Activated naive CD4-positive, alpha-beta T cell treated with Interleukin-2 at 50 U/mL for 16 hours (primary cell): ENCODE measurements around the gene SKP1.

Source experiments
- DNase-seq: peaks from one replicate; pipeline ENCODE4 v3.0.0-alpha.2; 2020

SKP1 gene

GRCh38 chr5:134142052-134142451, 34.7 kb downstream of the SKP1 start:
- no peak for DNase-seq

DNA sequence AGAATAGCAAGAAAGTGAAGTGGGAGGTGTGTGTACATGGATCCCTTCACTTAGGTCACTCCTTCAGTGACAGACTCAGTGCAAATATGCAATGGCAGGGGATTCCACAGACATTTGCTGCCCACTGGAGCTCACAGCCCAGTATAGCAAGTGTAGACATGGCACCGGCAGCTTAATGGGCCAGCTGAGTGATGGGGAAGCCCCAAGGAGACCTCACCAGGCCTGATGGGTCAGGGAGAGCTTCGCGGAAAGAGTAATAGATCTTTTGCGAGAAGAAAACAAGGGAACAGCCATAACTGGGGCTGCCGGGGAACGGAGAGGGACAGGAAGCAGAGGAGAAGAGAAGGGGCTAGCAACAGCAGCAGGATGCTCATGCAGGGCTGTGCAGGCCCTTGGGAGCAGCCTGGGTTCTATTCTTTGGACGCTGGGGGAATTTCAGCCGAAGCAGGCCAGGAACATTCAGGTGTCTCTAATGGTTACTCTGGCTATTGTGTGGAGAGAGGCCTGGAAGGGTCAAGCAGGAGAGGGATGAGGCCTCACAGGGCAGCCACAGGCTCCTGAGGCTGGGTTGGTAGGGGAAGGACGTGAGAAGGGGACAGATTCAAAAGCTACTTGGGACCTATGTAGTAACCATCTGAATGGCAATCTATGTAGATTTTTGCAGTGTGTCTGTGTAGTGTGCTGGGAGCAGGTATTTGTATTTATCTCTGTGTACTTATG, 35.3 kb downstream of the SKP1 start:
- peak; percentile 27 for DNase-seq

- peak; percentile 70 for DNase-seq
Observed at GRCh38 chr5:134140530-134141201, 36.1 kb downstream of the SKP1 start.

GRCh38 chr5:134139891-134140469, 36.8 kb downstream of the SKP1 start:
- DNase-seq: peak; percentile 1

- DNase-seq: peak; percentile 1
Observed at GRCh38 chr5:134139377-134139851, 37.3 kb downstream of the SKP1 start.

GRCh38 chr5:134138416-134139376, 38.1 kb downstream of the SKP1 start:
- peak; percentile 78 for DNase-seq

- DNase-seq: peak; percentile 1
Observed at GRCh38 chr5:134136771-134137170, 40.0 kb downstream of the SKP1 start.

DNA sequence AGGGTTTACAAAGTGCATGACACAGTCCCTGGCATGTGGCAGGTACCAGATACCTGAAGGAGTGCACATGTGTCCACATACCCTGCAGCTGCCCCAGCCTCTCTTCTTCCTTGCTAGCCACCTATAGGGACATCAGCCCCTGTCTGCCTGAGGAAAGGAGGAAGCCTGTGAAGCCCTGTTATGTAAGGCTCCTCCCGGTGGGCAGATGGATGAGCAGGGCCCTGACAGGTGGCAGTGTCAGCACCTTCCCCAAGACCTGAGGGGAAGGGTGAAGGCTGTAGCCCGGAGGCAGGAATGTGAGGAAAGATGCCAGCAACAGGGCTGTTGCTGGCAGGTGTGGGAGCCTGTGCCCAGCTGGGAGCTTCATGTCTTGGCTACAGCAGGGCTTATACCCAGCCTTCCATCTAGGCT, 40.5 kb downstream of the SKP1 start:
- DNase-seq: peak; percentile 2

GRCh38 chr5:134135091-134135655, 41.6 kb downstream of the SKP1 start:
- peak; percentile 1 for DNase-seq

DNA sequence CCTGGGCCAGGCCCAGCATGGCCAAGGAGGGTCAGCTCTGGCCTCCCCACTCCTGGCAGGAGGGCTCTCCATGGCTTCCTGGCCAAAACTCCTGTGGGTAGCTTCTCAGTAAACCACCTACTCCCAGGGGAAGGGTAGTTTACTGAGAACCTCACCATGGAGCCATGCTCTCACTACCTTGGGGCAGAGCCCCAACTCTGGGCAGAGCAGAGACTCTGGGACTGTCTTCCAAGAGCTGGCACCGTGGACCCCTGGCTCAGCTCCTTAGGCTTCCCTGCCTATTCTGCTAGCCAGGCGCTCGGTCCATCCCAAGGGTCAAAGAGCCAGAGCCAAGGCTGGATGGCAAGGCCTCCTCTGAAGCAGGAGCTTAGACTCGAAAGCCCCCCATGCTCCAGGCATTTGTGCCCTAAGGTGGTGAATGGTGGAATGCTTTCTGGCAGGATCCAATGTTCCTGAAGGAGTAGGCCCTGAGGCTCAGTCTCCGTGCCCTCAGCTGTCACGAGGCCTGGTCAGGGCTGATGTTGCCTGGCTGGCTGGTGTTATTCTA, 42.7 kb downstream of the SKP1 start:
- peak; percentile 1 for DNase-seq

DNA sequence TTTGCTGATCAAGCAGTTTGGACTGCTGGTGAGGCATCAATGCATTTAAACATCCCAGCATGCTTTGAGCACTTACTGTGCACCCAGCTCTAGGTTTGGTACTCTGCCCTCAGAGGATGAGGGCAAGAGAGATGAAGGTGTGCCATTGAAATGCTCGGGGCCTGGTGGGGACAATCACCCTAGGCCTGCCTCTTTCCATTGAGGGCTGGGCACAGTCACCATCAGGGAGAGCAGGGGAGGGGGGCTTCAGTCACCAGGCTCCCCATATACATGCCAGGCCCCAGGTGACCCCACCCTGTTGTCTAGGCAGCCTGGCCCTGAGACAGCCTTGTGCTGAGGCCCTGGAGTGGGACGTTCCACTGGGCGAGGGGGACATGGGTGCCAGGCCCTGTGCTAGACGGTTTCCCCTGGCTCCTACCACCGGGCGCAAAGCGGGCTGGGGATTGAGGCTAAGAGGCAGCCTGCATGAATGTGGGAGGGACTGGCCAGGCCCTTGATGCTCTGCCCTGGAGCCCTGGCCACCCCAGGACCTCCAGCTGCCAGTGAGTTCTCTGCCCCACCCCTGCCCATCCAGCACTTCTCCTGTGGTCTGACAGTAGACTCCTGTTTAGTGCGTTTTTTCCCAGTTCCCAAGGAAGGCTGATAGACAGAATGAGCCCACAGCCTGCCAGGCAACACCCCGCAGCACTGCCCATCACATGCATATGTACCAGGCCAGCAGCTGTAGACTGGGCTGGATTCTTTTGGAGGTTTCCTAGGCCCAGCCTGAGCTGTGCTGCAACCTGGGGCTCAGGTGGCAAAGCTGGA, 43.4 kb downstream of the SKP1 start:
- peak; percentile 2 for DNase-seq

DNA sequence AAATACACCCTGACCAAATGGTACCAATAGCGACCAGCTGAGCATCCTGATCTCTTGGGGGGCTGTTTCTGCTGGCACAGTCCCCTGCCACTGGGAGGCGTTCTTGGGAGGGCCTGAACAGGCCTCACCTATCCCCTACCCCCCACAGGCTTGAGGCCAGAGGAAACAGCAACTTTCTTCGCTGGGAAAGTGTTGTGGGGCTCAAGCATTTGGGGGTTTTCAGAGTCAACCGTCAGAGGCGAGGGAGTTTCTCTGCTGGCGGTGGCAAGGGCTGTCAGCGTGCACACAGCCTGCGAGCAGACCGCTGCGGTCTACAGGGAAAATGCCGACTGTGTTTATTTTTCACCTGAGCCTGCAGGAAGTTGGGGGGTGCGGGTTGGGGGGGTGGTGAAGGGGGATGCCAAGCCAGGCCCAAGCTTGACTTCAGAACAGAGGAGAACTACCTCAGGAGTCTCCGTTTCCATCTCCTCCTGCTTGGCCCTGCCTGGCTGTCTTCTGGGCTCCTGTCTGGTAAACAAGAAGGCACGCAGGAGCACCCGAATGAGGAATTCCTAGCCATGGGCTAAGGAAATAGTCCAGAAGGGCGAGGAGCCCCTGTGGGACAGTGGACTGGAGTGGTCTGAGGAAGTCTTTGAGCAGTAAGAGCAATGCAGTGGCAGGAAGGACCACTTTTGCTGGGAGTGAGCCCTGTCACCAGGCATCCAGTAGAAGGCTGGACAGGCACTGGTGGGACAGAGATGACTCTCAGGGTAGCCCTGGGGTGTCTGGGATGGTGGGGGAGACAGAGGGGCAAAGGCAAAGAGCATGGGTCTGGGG, 44.2 kb downstream of the SKP1 start:
- DNase-seq: peak; percentile 75

GRCh38 chr5:134131578-134132350, 45.0 kb downstream of the SKP1 start:
- DNase-seq: no peak

DNA sequence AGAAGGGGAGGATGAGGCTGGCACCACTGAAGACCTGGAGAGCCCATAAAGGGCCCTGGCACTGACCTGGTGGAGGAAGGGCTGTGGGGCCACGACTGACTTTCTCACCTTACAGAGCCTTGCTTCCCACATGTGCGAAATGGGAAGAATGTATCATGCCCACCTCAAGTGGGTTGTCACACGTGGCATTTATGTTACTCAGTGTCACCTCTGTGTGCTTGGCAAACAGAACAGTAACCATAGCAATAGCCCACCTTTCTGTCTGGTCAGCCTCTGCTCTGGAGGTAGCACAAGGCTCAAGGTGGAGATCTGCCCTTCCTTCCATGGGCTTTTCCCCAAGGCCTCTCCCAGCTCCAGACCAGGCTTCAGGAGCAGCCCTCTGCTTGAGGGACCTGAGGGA, 45.6 kb downstream of the SKP1 start:
- DNase-seq: peak; percentile 66

- DNase-seq: no peak
Observed at GRCh38 chr5:134130239-134130945, 46.4 kb downstream of the SKP1 start.

DNA sequence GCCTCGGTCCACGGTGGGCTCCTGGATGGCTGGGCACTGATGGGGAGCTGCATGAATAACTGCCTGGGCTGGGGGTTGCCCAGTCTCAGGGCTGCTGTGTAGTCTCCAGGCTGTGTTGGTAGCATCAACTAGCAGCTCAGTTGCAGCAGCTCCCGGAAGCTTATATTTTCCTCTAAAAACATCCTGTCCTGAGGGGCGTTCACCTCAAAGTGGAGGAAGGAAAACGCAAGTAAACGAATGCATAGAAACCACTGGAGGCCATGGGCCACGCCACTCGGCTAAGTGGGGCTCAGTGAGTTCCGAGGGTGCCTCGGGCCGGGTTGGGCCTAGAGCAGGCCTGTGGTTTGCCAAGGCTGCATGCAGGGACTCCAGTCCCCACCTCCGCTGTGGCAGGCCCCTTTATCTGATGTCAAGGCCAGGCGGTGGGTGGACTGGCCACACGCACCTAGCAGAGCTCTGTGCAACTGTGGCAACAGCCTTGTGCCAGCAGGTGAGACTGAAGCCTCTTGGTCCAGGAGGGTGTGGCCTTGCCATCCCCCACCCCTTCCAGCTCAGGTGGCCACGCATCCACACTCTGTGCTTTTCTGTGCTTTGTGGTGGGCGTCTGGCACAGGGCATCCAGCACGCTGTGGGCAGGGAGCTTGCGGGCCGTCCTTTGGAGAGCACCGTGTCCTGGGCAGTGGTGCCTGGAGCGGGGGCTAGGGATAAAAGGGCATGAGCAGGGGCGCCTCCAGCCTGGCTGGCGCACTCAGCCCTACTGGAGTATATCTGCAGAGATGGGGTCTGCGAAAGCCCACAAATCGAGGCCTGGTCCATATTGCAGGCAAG, 47.1 kb downstream of the SKP1 start:
- no peak for DNase-seq

DNA sequence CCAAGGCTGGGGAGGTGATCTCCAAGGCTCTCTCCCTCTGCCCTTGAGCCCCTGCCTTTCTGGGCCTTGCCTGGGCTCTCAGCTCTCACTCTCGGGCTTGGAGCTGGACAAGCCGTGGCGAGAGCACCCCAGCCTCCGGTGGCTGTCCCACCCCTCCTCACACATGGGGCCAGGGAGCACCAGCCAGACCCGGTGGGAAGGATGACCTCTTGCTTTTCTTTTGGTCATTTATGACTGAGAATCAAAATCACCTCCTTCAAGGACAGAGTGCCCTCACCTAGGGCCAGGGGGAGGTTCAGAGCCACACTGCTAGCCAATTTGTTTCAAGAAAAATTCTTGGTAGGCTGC, 48.1 kb downstream of the SKP1 start:
- DNase-seq: no peak
